Endodermal cell (in vitro differentiated cells): ENCODE results near the gene SHISAL2A. TPM values are rescaled to one million over a fixed set of nuclear protein-coding genes. Genes with fewer than 3 reads are reported as not detected.

Experiments
- DNase-seq: peaks from one replicate; pipeline ENCODE4 v3.0.0-alpha.2; 2017
- H3K27ac ChIP-seq: 2 replicates; pipeline ENCODE4 v1.5.1; 2013; ENCODE audit warnings: mild to moderate bottlenecking, low read depth, low read length, moderate library complexity
- H3K27me3 ChIP-seq: 2 replicates; pipeline ENCODE4 v1.6.1; 2013; ENCODE audit warnings: mild to moderate bottlenecking, low read length, moderate library complexity; ENCODE audit not compliant: insufficient read depth, control insufficient read depth, poor library complexity, severe bottlenecking
- H3K36me3 ChIP-seq: 2 replicates; pipeline ENCODE4 v1.7.0; 2013; ENCODE audit warnings: mild to moderate bottlenecking, low read length, moderate library complexity; ENCODE audit not compliant: control insufficient read depth, insufficient read depth
- H3K4me1 ChIP-seq: one replicate; pipeline ENCODE4 v1.7.0; 2013; ENCODE audit warnings: low read length; ENCODE audit not compliant: control insufficient read depth, insufficient read depth
- H3K4me3 ChIP-seq: 2 replicates; pipeline ENCODE4 v1.5.1; 2013; ENCODE audit warnings: mild to moderate bottlenecking, low read length, moderate library complexity
- H3K9ac ChIP-seq: 2 replicates; pipeline ENCODE4 v1.6.1; 2013; ENCODE audit warnings: mild to moderate bottlenecking, low read length, moderate library complexity; ENCODE audit not compliant: poor library complexity, severe bottlenecking; ENCODE audit errors: extremely low read depth
- H3K9me3 ChIP-seq: 2 replicates; pipeline ENCODE4 v1.6.1; 2013; ENCODE audit warnings: mild to moderate bottlenecking, low read length, moderate library complexity; ENCODE audit not compliant: control insufficient read depth
- H3K27ac Mint-ChIP-seq: 2 replicates; pipeline ENCODE4 v1.8.0; 2020; ENCODE audit warnings: mixed read lengths
- H3K27me3 Mint-ChIP-seq: 2 replicates; pipeline ENCODE4 v1.8.0; 2021; ENCODE audit warnings: mild to moderate bottlenecking, mixed read lengths; ENCODE audit not compliant: insufficient read depth
- H3K36me3 Mint-ChIP-seq: 2 replicates; pipeline ENCODE4 v1.8.0; 2020; ENCODE audit warnings: low read depth, mixed read lengths
- H3K4me1 Mint-ChIP-seq: 2 replicates; pipeline ENCODE4 v1.8.0; 2020; ENCODE audit warnings: mixed read lengths
- H3K4me3 Mint-ChIP-seq: 2 replicates; pipeline ENCODE4 v1.8.0; 2020; ENCODE audit warnings: mild to moderate bottlenecking, moderate library complexity, mixed read lengths
- H3K9me3 Mint-ChIP-seq: 2 replicates; pipeline ENCODE4 v1.8.0; 2020; ENCODE audit warnings: mild to moderate bottlenecking, mixed read lengths
- CTCF ChIP-seq: fragments of 200-600 bp; sonication (generic); conservative IDR thresholded peaks from 2 replicates; pipeline ENCODE4 v1.5.0; 2021; ENCODE audit warnings: antibody characterized with exemption, mild to moderate bottlenecking
- WGBS, 2 experiments: methylation state at CpG; one replicate each; pipeline versions ENCODE4 v1.1.5 to v1.1.7; 2013; ENCODE audit warnings: missing lambda C conversion rate in 2 of 2, mixed read lengths in 1 of 2; ENCODE audit not compliant: insufficient coverage in 1 of 2, insufficient read length in 1 of 2; 5-methylcytosine and 5-hydroxymethylcytosine counted together
- total RNA-seq, 2 donors: library from RNA; stranded (reverse); fragmentation: NEBNext Ultra II Directional in 1 of 2; extraction: Animal tissue kit (Norgen Biotek cat#: 25700) in 1 of 2; gene quantifications; 2 replicates in 1 of 2; 3 replicates in 1 of 2; pipeline ENCODE4 v1.2.1, GENCODE V29; 2021

Gene SHISAL2A
- total RNA-seq, 2 donors from 2014 or later = 1.5 to 5.3 TPM

GRCh38 chr1:52679498-52679897 lies 46.5 kb downstream of the SHISAL2A start:
- no peak overlapping the region for H3K4me3 ChIP-seq
- no peaks in the 10 kb centered on the region for H3K27me3 ChIP-seq
- no peak for DNase-seq
- H3K4me1 ChIP-seq = peaks cover 12% of the 10 kb centered on the region
- no peak overlapping the region for H3K4me3 Mint-ChIP-seq
- H3K27me3 Mint-ChIP-seq = no peaks in the 10 kb centered on the region
- H3K27ac ChIP-seq = peak overlapping the region; percentile 1
- H3K9ac ChIP-seq = no peak overlapping the region
- peaks cover 24% of the 10 kb centered on the region for H3K4me1 Mint-ChIP-seq
- H3K36me3 ChIP-seq = no peaks in the 10 kb centered on the region
- no peak for TF ChIP-seq CTCF
- 90 to 100% methylated on average over 2 to 5 of the region's 5 CpGs for WGBS, 2 experiments
- H3K9me3 ChIP-seq = peaks cover 7% of the 10 kb centered on the region
- H3K27ac Mint-ChIP-seq = peak overlapping the region; percentile 52
- peaks cover 3% of the 10 kb centered on the region for H3K9me3 Mint-ChIP-seq
- H3K36me3 Mint-ChIP-seq = no peaks in the 10 kb centered on the region

GRCh38 chr1:52680353-52680752 lies 47.4 kb downstream of the SHISAL2A start:
- Histone ChIP-seq H3K27ac (no peak overlapping the region), H3K27me3 (no peaks in the 10 kb centered on the region), H3K4me3 (no peak overlapping the region), H3K9ac (no peak overlapping the region), H3K9me3 (peaks cover 7% of the 10 kb centered on the region), H3K4me1 (peaks cover 7% of the 10 kb centered on the region), H3K36me3 (peaks cover 8% of the 10 kb centered on the region)
- peaks cover 18% of the 10 kb centered on the region for H3K4me1 Mint-ChIP-seq
- WGBS, 2 experiments = 92 to 100% methylated on average over 3 of the region's 3 CpGs
- H3K36me3 Mint-ChIP-seq = peaks cover 5% of the 10 kb centered on the region
- H3K27me3 Mint-ChIP-seq = no peaks in the 10 kb centered on the region
- DNase-seq = no peak
- TF ChIP-seq CTCF = no peak
- peaks cover 3% of the 10 kb centered on the region for H3K9me3 Mint-ChIP-seq
- no peak overlapping the region for H3K4me3 Mint-ChIP-seq
- H3K27ac Mint-ChIP-seq = no peak overlapping the region

GRCh38 chr1:52681136-52681535 lies 48.2 kb downstream of the SHISAL2A start:
- Histone ChIP-seq H3K9me3 (peaks cover 7% of the 10 kb centered on the region), H3K4me1 (peaks cover 7% of the 10 kb centered on the region), H3K27me3 (no peaks in the 10 kb centered on the region), H3K27ac (no peak overlapping the region), H3K36me3 (peaks cover 15% of the 10 kb centered on the region), H3K9ac (no peak overlapping the region), H3K4me3 (no peak overlapping the region)
- Mint-ChIP-seq H3K27me3 (no peaks in the 10 kb centered on the region), H3K4me3 (no peak overlapping the region), H3K4me1 (peaks cover 19% of the 10 kb centered on the region), H3K27ac (no peak overlapping the region), H3K36me3 (peaks cover 9% of the 10 kb centered on the region), H3K9me3 (peaks cover 3% of the 10 kb centered on the region)
- DNase-seq = no peak
- no peak for TF ChIP-seq CTCF
- 91 to 92% methylated on average over 4 of the region's 4 CpGs for WGBS, 2 experiments
